GM18867 (cell line): ENCODE measurements around the gene CASZ1.

ENCODE experiments used
- ATAC-seq: cut with Tn5 transposase; IDR thresholded peaks from one replicate; pipeline ENCODE4 v1.9.1; 2021; ENCODE audit warnings: mild to moderate bottlenecking, moderate library complexity; ENCODE audit not compliant: unreplicated experiment

The CASZ1 gene

DNA sequence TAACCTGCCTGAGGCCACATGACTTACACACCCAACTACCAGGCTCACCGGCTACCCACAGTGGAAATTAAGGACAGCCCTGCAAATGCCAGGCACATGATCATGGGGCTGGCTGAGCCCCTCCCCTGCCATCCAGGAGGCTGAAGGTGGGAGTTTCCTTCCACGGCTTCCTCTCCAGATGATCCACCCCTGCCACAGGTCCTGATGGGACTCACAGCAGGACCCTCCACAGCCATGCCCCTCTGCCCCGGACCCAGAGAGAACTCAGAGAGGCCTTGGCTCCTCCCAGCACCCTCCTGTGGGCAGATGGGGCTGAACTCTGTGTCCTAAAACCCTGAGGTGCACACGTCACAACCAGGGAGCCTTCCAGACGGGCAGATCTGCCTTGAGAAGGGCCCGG is 29.1 kb upstream of the CASZ1 start:
- no peak for ATAC-seq

GRCh38 chr1:10824821-10825540 is 28.5 kb upstream of the CASZ1 start:
- no peak for ATAC-seq

DNA sequence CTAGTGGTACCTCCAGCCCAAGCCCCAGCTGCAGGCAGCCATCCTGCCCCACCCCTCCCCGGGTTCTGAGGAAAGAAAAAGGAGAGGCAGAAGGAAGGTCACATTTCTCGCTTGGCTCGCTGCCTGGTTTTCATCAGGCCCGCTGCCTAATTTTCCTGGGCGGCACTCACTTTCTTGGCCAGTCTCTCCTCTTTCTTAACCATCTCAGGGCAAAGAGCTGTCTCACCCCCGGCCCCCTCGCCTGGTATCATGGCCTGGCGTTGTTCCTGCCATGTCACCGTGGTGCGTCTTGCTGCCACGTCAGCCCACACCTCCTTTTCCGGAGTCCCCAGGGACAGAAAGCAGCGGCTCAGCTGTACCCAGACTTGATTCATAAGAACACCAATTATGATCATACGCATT is 26.6 kb upstream of the CASZ1 start:
- no peak for ATAC-seq

DNA sequence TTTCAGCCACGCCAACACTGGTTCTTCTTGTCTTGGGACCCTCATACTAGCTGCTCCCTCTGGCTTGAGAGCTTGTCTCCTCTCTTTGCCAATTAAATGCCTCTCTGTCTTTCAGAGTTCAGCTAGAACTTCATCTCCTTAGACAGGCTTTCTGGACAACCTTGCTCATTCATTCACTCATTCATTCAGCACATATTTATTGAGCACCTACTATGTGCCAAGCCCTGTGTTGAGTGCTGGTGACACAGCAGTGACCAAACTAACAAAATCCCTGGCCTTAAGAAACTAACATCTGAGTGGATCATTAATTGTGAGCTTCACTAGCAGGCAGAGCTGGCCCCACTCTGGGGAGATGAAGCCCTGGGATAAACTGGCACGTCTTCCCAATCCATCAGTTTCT is 24.9 kb upstream of the CASZ1 start:
- no peak for ATAC-seq

GRCh38 chr1:10820422-10820821 is 24.0 kb upstream of the CASZ1 start:
- ATAC-seq = no peak

DNA sequence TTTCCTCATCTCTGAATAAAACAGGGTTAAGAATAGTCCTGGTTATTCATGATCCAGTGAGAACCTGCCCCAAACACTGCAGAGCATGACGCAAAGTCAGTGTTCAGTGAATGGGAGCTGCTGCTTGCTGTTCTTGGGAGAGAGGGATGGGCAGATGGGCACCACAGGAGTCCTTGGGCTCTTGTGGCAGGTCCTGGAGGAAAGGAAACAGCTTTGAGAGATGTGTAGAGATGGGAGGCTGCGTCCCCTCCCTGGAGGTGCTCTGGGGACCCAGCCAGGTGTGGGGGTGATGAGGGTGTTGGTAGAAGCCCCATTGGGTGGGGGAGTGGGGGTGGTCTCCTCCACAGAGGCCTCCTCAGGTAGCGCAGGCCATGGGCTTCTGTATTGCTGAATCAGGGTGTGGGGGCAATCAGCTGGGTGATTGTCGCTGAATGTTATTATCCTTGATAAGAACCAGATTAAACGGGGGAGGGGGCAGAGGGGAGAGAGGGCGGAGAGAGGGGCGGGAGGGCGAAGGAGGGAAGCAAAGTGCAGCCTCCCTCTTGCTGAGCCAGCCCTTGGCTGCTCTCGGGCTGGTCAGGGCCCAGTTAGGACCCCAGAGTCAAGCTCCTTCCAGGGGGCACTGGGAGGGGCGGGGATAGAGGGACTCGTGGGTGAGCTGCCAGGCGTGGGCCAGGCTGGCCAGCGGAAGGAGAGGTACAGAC is 22.9 kb upstream of the CASZ1 start:
- ATAC-seq = no peak

- ATAC-seq = no peak
Measured at GRCh38 chr1:10818262-10819197, 22.1 kb upstream of the CASZ1 start.

DNA sequence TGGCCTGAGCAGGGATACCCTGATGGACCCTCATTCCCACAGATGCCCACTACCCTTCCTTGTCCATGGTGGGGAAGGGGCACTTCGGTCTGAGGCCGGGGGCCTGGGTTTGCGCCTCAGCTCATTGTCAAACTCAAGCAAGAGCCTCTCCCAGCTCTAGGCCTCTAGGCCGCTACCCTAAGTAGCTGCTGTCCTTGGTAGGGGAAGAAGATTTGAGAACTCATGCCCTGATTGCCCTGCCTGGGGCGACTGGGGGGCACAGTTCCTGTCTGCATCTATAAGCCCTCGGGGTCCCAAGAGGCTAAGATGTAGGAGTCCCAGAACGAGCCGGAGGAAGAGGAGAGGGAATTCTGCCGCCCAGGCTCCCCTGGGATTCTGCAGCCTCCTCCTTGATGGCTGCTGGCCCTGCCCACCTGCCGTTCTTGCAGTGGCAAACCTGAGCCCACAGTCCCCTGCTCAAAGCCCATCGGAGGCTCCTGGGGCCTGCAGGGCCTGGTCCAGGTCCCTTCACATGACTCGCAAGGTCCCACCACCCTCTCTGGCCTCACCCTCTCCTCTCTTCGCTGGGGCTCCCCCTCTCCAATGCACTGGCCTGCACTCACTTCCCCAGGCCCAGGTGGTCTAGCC is 20.4 kb upstream of the CASZ1 start:
- ATAC-seq = no peak

GRCh38 chr1:10816233-10816632 is 19.8 kb upstream of the CASZ1 start:
- ATAC-seq = no peak

DNA sequence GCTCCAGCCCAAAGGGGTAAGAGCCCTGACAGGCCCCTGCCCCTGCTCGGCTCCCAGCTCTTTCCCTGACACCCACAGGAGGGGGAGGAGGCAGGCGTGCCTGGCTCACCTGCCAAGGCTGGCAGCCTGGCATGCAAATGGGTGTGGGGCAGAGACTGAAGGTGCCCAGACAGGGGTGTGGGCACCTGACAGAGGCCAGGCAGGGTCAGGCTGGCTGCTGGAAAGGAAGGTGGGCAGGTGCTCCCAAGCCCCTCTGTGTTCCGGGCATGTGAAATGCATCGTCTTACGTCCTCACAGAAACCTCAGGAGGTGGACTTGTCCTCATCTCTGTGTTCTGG is 19.4 kb upstream of the CASZ1 start:
- ATAC-seq = no peak

GRCh38 chr1:10814976-10815857 is 18.8 kb upstream of the CASZ1 start:
- ATAC-seq = no peak

DNA sequence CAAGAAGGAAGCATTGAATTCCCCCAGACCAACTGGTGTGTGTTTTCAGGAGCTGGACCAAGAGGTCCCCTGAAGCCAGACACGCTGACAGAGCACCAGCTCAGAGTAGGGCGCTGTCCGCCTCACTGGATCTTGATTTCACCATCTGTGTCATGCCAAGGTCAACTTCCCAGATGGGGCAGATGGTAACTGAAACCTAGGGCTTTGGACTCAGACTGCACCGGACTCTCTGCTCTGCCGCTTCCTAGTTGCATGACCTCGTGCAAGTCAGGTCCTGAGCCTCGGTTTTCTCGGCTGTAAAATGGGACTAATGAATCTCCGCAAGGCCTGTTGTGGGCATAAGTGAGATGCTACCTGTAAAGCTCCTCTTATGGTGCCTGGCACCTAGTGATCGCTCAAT is 17.9 kb upstream of the CASZ1 start:
- no peak for ATAC-seq

DNA sequence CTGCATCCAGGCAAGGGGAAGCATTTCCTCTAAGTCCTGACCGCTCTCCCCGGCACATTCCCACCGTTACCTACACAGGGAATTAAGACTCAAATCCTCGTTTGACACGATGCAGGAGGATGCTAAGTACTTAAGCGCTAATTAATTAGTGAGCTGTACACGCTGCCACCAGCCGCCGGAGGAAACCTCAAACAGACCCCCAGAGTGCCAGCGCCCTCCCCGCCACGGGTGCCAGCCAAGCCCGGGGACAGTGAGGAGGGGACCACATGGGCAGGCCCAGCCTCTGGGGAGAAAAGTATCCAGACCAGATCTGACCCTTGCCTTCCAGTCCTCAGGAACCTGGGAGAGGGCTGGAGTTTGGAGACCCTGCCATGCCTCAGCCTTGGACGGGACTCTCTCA is 17.4 kb upstream of the CASZ1 start:
- no peak for ATAC-seq

DNA sequence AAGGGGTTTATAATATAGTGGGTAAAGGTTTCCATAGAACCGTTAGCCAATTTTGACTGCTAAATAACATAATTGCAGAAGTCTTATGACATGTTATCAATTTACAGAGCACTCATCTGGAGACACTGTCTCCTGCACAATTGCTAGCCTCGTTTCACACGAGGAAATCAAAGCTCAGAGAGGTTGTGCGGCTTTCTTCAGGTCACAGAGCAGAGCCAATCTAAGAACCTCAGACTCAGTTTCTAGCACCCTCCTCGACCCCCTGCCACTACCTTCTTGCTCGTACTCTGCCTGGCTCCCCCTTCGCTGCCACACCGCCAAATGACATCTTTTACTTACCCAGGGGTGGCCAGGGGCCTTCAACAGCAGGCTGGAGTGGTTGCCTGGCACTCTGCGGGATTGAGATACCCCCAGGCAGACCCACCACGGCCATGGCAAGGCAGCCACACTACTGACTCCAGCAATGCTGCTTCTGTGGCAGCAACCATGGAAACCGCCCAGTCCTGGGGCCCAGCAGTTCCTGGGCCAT is 16.0 kb upstream of the CASZ1 start:
- no peak for ATAC-seq

DNA sequence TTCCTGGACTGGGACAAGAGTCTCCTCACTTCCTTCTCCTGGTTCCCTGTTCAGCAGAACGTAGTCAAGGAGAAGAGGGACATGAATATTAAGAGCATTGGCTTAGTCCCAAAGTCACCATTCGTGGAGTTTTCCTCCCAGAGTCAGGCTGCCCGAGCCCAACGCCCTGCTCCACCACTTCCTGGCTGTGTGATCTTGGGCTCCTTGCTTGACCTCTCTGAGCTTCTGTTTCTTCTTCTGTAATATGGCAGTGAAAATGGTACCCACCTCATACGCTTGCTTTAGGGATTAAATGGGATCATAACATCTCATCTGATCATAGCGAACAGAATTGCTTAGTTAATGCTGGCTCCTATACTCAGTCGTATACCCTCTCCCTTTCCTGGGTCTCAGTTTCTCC is 12.0 kb upstream of the CASZ1 start:
- ATAC-seq = no peak

GRCh38 chr1:10806966-10807365 is 10.5 kb upstream of the CASZ1 start:
- no peak for ATAC-seq

DNA sequence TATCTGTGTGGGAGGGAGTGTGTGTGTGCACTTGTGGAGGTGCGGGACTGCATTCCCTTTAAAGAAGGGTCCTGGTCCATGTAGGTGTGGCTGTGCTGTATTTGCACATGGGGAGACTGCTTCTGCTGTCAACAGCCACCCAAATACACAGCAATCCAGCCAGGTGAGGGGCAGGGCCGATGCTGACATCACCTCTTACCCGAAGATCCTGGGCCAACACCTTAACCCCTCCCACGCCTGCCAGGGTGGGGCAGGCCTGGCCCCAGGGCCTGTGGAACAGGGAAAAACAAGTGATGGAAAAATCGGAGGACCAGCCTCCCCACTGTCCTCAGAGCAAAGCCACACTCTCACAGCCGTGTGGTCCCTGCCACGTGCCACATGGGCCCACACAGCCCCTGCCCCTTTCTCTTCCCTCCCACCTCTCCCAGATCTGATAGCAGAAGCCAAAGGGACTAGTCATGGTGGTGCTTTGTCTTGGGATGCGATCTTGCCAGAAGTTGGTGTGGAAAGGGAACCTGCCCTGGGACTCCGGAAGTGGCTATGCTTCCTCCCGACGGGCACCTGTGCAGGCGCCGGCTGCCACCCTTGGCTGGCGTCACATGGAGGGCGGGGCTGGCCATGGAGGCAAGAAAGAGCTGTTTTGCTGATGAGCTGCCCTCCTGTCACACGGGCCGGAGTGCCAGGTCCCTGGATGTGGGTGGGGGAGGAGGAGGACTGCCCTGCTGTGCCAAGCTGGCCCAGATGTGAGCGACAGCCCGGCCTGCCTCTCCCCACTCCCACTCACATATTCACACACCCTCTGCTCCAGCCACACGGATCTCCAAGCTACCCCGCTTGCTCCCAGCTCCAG is 7.8 kb upstream of the CASZ1 start:
- no peak for ATAC-seq

DNA sequence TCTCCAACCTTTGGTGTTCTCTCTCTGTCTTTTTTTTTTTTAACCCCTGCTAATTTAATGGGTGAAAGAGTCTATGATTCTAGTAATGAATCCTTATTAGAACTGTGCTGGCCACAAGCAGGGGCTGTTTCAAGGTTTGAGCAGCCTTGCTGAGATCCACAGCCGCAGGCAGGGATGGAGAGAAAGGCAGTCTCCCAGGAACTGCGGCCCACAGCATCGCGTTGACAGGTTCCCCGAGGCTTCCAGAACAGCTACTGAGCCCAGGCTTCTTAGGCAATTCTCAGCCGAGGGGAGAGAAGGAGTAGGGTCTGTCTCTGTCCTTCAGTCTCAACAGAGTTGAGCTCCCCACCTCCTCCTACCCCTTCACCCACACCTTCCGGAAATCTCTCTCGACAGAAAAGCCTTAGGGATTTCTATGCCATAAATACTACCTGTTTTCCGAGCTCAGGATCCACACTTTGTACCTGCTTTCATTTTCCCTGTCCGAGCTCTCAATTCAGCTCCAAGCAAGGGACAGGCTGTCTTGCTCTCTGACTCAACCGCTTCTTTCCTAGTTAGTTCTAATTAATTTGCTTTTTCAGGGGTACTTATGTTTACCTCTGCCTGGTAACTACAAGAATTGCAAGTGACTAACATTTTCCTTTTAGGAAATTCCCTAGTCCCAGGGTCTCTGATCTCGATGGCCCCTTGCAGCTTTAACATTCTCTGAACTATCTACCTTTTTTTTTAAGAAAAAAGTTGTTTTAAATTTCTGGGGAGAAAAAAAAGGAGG is 6.7 kb upstream of the CASZ1 start:
- ATAC-seq = no peak
